Panc1 (cell line): ENCODE results near the gene FABP1. TPM values are rescaled to one million over a fixed set of nuclear protein-coding genes. Genes with fewer than 3 reads are reported as not detected.

Experiments used
- ATAC-seq: fragments of 200-7000 bp; cut with Tn5 transposase; 2 replicates; pipeline ENCODE4 v1.9.1; 2020; ENCODE audit warnings: mild to moderate bottlenecking, moderate library complexity
- BruUV-seq: library from RNA; stranded (reverse); fragments of 400-500 nt; replicated peaks from 2 replicates; lab custom pipeline; 2021; lab: Mats Ljungman, UMichigan
- CTCF ChIA-PET: fragments of 300-600 bp; sonication (Branson Sonifier 250); formaldehyde crosslinking; loops from one replicate; lab custom pipeline; 2022; ENCODE audit warnings: antibody characterized with exemption; lab: Charles Lee
- POLR2A ChIA-PET: fragments of 300-600 bp; sonication (Branson Sonifier 250); formaldehyde crosslinking; loops from one replicate; lab custom pipeline; 2022; ENCODE audit warnings: antibody characterized with exemption; lab: Charles Lee
- DNase-seq: peaks from one replicate; pipeline ENCODE4 v3.0.0-alpha.2; 2010; ENCODE audit warnings: low read depth, low spot score
- H3K27ac ChIP-seq: 2 replicates; pipeline ENCODE4 v1.5.1; 2011; ENCODE audit warnings: mild to moderate bottlenecking, low read length, inconsistent platforms
- H3K27me3 ChIP-seq: fragments of 200-500 bp; sonication (Bioruptor generic); 2 replicates; pipeline ENCODE4 v1.6.0; 2014; ENCODE audit warnings: low read length, inconsistent platforms; ENCODE audit not compliant: control insufficient read depth, insufficient read depth
- H3K36me3 ChIP-seq: fragments of 200-500 bp; sonication (Bioruptor generic); 2 replicates; pipeline ENCODE4 v1.5.1; 2014; ENCODE audit warnings: inconsistent platforms, mild to moderate bottlenecking, low read length, moderate library complexity; ENCODE audit not compliant: control insufficient read depth, insufficient read depth
- H3K4me1 ChIP-seq: 2 replicates; pipeline ENCODE4 v1.5.1; 2011; ENCODE audit warnings: inconsistent platforms, mild to moderate bottlenecking, low read length, moderate library complexity; ENCODE audit not compliant: control insufficient read depth, insufficient read depth
- H3K4me3 ChIP-seq, 2 experiments: 2 replicates each; pipeline ENCODE4 v1.5.1; 2011 to 2012; ENCODE audit warnings: low read depth in 2 of 2, low read length in 2 of 2, mild to moderate bottlenecking in 2 of 2, inconsistent platforms in 1 of 2, moderate library complexity in 1 of 2
- H3K9me3 ChIP-seq: fragments of 200-500 bp; sonication (Bioruptor generic); 2 replicates; pipeline ENCODE4 v1.5.1; 2014; ENCODE audit warnings: low read depth, mild to moderate bottlenecking, inconsistent platforms, low read length, moderate library complexity; ENCODE audit not compliant: control insufficient read depth, insufficient read depth
- CTCF ChIP-seq: fragments of 450-650 bp; IDR thresholded peaks from 2 replicates; pipeline ENCODE4 v1.5.1; 2017; ENCODE audit warnings: mild to moderate bottlenecking
- POLR2AphosphoS5 ChIP-seq: IDR thresholded peaks from 2 replicates; pipeline ENCODE4 v1.6.1; 2012; ENCODE audit warnings: mild to moderate bottlenecking, low read depth, low read length, moderate library complexity
- REST ChIP-seq, 2 experiments: IDR thresholded peaks; 2 replicates each; pipeline ENCODE4 v1.6.1; 2011 to 2012; ENCODE audit warnings: low read depth in 2 of 2, control low read depth in 1 of 2, low read length in 1 of 2, mild to moderate bottlenecking in 1 of 2, moderate library complexity in 1 of 2; ENCODE audit not compliant: insufficient read depth in 1 of 2
- SIN3A ChIP-seq: IDR thresholded peaks from 2 replicates; pipeline ENCODE4 v1.6.1; 2012; ENCODE audit warnings: low read depth, mild to moderate bottlenecking, low read length, moderate library complexity, borderline replicate concordance; ENCODE audit not compliant: insufficient read depth
- TCF7L2 ChIP-seq: IDR thresholded peaks from 2 replicates; pipeline ENCODE4 v1.6.1; 2011; ENCODE audit warnings: mild to moderate bottlenecking, low read depth, low read length, inconsistent platforms
- in situ Hi-C: cut with HindIII; loops from 2 replicates; pipeline ENCODE4 v1.10.0; 2016; ENCODE audit warnings: low sequenced_read_pairs, low pct_unique_long_range_greater_than_20kb
- intact Hi-C: fragments of 100-400 bp; cut with micrococcal nuclease; formaldehyde crosslinking; loops from one replicate; pipeline ENCODE4 v1.10.0; 2022; ENCODE audit not compliant: unreplicated experiment
- total RNA-seq: library from RNA; stranded (reverse); gene quantifications from one replicate; pipeline ENCODE4 v1.2.1, GENCODE V29; 2021; ENCODE audit not compliant: unreplicated experiment

The FABP1 gene
- total RNA-seq, 1 experiment from 2014 or later, result 0.36 TPM

- intact Hi-C loops, result no loop called here
- Histone ChIP-seq H3K36me3 (no peaks in the 10 kb centered on the region), H3K9me3 (no peaks in the 10 kb centered on the region), H3K27me3 (peaks cover 7% of the 10 kb centered on the region), H3K27ac (no peak overlapping the region), H3K4me3 (no peak overlapping the region), H3K4me1 (no peaks in the 10 kb centered on the region)
- CTCF ChIA-PET, result interaction anchor here (0.6 kb wide), 1 partner anchor 711 kb away, joined by 6 read pairs; no protein-coding TSS in a partner anchor
- POLR2A ChIA-PET, result no interaction called here
- BruUV-seq, result no TSS peak
- no peak for ATAC-seq
- in situ Hi-C loops, result no loop called here
- no peak for DNase-seq
- TF ChIP-seq CTCF (no peak), POLR2AphosphoS5 (no peak), REST (IDR thresholded peaks at IDR 0.05; ENCODE audit: insufficient read depth in 1 of 2, low read depth in 2 of 2, low read length in 1 of 2) (no peak), TCF7L2 (no peak), SIN3A (no peak)
Measured at GRCh38 chr2:88113069-88113468, 14.8 kb downstream of the FABP1 start.

GRCh38 chr2:88110830-88111229 lies 17.0 kb downstream of the FABP1 start:
- Histone ChIP-seq H3K9me3 (no peaks in the 10 kb centered on the region), H3K27ac (no peak overlapping the region), H3K27me3 (peaks cover 7% of the 10 kb centered on the region), H3K4me1 (no peaks in the 10 kb centered on the region), H3K4me3 (no peak overlapping the region), H3K36me3 (no peaks in the 10 kb centered on the region)
- intact Hi-C loops (no loop called here), in situ Hi-C loops (no loop called here)
- BruUV-seq, result no TSS peak
- POLR2A ChIA-PET, result no interaction called here
- no peak for DNase-seq
- CTCF ChIA-PET, result no interaction called here
- no peak for ATAC-seq
- TF ChIP-seq REST (IDR thresholded peaks at IDR 0.05; ENCODE audit: insufficient read depth in 1 of 2, low read depth in 2 of 2, low read length in 1 of 2), result no peak
- TF ChIP-seq POLR2AphosphoS5, result no peak
- no peak for TF ChIP-seq SIN3A
- TF ChIP-seq CTCF, result no peak
- no peak for TF ChIP-seq TCF7L2
